Measurements from ENCODE around the gene CPE. TPM values are rescaled to one million over a fixed set of nuclear protein-coding genes. Genes with fewer than 3 reads are reported as not detected.
A peak's percentile ranks its signal among the peaks of the same experiment; 100 is the strongest.

Gene CPE
- total and polyA plus RNA-seq, 2 experiments from 2014 or later: 53.9 to 77.9 TPM

- Histone ChIP-seq H3K4me1 (ENCODE audit: insufficient read depth) (no peaks in the 10 kb centered on the region), H3K9me2 (ENCODE audit: insufficient read depth) (no peaks in the 10 kb centered on the region), H3K36me3 (ENCODE audit: low read depth) (no peaks in the 10 kb centered on the region), H3K9me3 (ENCODE audit: low read depth) (no peaks in the 10 kb centered on the region), H3K79me2 (ENCODE audit: insufficient read depth) (no peaks in the 10 kb centered on the region), H3F3A (ENCODE audit: insufficient read depth) (no peaks in the 10 kb centered on the region), H3K27me3 (replicated peaks; ENCODE audit: insufficient read depth) (no peaks in the 10 kb centered on the region; the same call in 1 of the 2 replicates), H3K4me3 (no peak overlapping the region), H3K4me2 (ENCODE audit: unreplicated experiment) (no peak overlapping the region), H3K9ac (no peak overlapping the region), H3K27ac (no peak overlapping the region), H2AFZ (no peak overlapping the region), H4K20me1 (ENCODE audit: insufficient read depth) (no peaks in the 10 kb centered on the region)
- 50 to 53% methylated on average over 6 of the region's 6 CpGs for WGBS, 2 experiments (ENCODE audit: low coverage in 1 of 2, low lambda C conversion rate in 2 of 2, missing lambda C conversion rate in 2 of 2)
- in situ Hi-C loops (cut with MboI): loop anchor here (5.0 kb wide), 1 partner anchor 555 kb away; no protein-coding TSS in a partner anchor
- TF ChIP-seq EZH2 (IDR thresholded peaks at IDR 0.05; ENCODE audit: insufficient read depth, poor library complexity, severe bottlenecking) (no peak), EZH2phosphoT487 (IDR thresholded peaks at IDR 0.05; ENCODE audit: insufficient read depth, low read depth) (no peak)
- DNase-seq: peak; percentile 55
These were observed 158.3 kb downstream of the CPE start for GRCh38 chr4:165537028-165537648.

GRCh38 chr4:165539801-165540200, 161.0 kb downstream of the CPE start:
- no peak for DNase-seq
- no peak overlapping the region for H3K9ac ChIP-seq
- H2AFZ ChIP-seq: no peak overlapping the region
- H3K27me3 ChIP-seq (replicated peaks; ENCODE audit: insufficient read depth): no peaks in the 10 kb centered on the region
- TF ChIP-seq EZH2phosphoT487 (IDR thresholded peaks at IDR 0.05; ENCODE audit: insufficient read depth, low read depth) (no peak), EZH2 (IDR thresholded peaks at IDR 0.05; ENCODE audit: insufficient read depth, poor library complexity, severe bottlenecking) (no peak)
- H3K4me1 ChIP-seq (ENCODE audit: insufficient read depth): no peaks in the 10 kb centered on the region
- no peaks in the 10 kb centered on the region for H3K9me2 ChIP-seq (ENCODE audit: insufficient read depth)
- H3K4me2 ChIP-seq (ENCODE audit: unreplicated experiment): no peak overlapping the region
- no peaks in the 10 kb centered on the region for H3F3A ChIP-seq (ENCODE audit: insufficient read depth)
- WGBS, 2 experiments (ENCODE audit: low coverage in 1 of 2, low lambda C conversion rate in 2 of 2, missing lambda C conversion rate in 2 of 2): 46 to 47% methylated on average over 3 of the region's 3 CpGs
- no peak overlapping the region for H3K4me3 ChIP-seq
- no peaks in the 10 kb centered on the region for H3K9me3 ChIP-seq (ENCODE audit: low read depth)
- H4K20me1 ChIP-seq (ENCODE audit: insufficient read depth): no peaks in the 10 kb centered on the region
- in situ Hi-C loops (cut with MboI): loop anchor here (5.0 kb wide), 1 partner anchor 552 kb away; no protein-coding TSS in a partner anchor
- no peaks in the 10 kb centered on the region for H3K79me2 ChIP-seq (ENCODE audit: insufficient read depth)
- no peak overlapping the region for H3K27ac ChIP-seq
- H3K36me3 ChIP-seq (ENCODE audit: low read depth): no peaks in the 10 kb centered on the region

GRCh38 chr4:165540206-165540830, 161.5 kb downstream of the CPE start:
- Histone ChIP-seq H3K36me3 (ENCODE audit: low read depth) (no peaks in the 10 kb centered on the region), H3K27ac (no peak overlapping the region), H3K4me3 (no peak overlapping the region), H3K9me2 (ENCODE audit: insufficient read depth) (no peaks in the 10 kb centered on the region), H3K4me2 (ENCODE audit: unreplicated experiment) (no peak overlapping the region), H3K4me1 (ENCODE audit: insufficient read depth) (no peaks in the 10 kb centered on the region), H2AFZ (no peak overlapping the region), H3K27me3 (replicated peaks; ENCODE audit: insufficient read depth) (no peaks in the 10 kb centered on the region), H3K9ac (no peak overlapping the region), H3K79me2 (ENCODE audit: insufficient read depth) (no peaks in the 10 kb centered on the region), H3K9me3 (ENCODE audit: low read depth) (no peaks in the 10 kb centered on the region), H3F3A (ENCODE audit: insufficient read depth) (no peaks in the 10 kb centered on the region), H4K20me1 (ENCODE audit: insufficient read depth) (no peaks in the 10 kb centered on the region)
- in situ Hi-C loops (cut with MboI): no loop called here
- 63 to 65% methylated on average over 9 of the region's 9 CpGs for WGBS, 2 experiments (ENCODE audit: low coverage in 1 of 2, low lambda C conversion rate in 2 of 2, missing lambda C conversion rate in 2 of 2)
- DNase-seq: no peak
- no peak for TF ChIP-seq EZH2 (IDR thresholded peaks at IDR 0.05; ENCODE audit: insufficient read depth, poor library complexity, severe bottlenecking)
- no peak for TF ChIP-seq EZH2phosphoT487 (IDR thresholded peaks at IDR 0.05; ENCODE audit: insufficient read depth, low read depth)

DNA sequence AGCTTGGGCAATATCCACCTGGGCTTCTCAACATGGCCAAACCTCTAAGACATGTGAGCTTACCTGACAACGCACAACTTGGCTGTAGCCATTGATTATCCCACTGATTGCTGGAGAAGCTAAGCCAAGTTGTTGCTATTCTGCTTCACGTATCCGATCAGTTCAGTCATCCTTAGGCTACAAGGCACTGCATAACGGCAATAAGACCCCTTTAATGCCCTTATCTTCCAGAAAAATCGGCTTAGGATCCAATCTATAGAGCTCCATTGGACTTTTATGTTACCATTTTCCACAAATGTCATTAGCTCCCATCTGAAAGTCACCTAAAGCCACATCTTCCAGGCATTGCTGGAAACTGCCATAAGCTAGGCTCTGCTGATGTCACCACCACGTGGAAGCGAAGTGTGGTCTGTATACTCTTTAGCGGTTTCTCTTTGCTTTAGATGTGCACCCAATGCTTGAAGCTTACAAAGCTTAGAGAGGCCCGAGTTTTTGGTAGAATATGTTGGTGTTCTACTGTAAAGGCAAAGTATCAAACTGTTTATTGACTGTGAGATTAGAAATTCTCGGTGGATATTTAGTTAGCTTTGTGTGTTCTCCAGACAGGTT, 163.1 kb downstream of the CPE start:
- Histone ChIP-seq H3K27me3 (replicated peaks; ENCODE audit: insufficient read depth) (no peaks in the 10 kb centered on the region), H3K9ac (no peak overlapping the region), H3K79me2 (ENCODE audit: insufficient read depth) (no peaks in the 10 kb centered on the region), H3K4me1 (ENCODE audit: insufficient read depth) (no peaks in the 10 kb centered on the region), H2AFZ (no peak overlapping the region), H3K9me3 (ENCODE audit: low read depth) (no peaks in the 10 kb centered on the region), H3K9me2 (ENCODE audit: insufficient read depth) (no peaks in the 10 kb centered on the region), H3K27ac (no peak overlapping the region), H3K4me2 (ENCODE audit: unreplicated experiment) (no peak overlapping the region), H3K4me3 (no peak overlapping the region), H3K36me3 (ENCODE audit: low read depth) (no peaks in the 10 kb centered on the region), H4K20me1 (ENCODE audit: insufficient read depth) (no peaks in the 10 kb centered on the region), H3F3A (ENCODE audit: insufficient read depth) (no peaks in the 10 kb centered on the region)
- TF ChIP-seq EZH2phosphoT487 (IDR thresholded peaks at IDR 0.05; ENCODE audit: insufficient read depth, low read depth): no peak
- WGBS, 2 experiments (ENCODE audit: low coverage in 1 of 2, low lambda C conversion rate in 2 of 2, missing lambda C conversion rate in 2 of 2): 66 to 68% methylated on average over 10 of the region's 10 CpGs
- no peak for DNase-seq
- in situ Hi-C loops (cut with MboI): no loop called here

All from GM23248 (cell line).